Psoas muscle (tissue), 8 donors: ENCODE measurements around the gene FAM50B. TPM values are rescaled to one million over a fixed set of nuclear protein-coding genes. Genes with fewer than 3 reads are reported as not detected.
A peak's percentile ranks its signal among the peaks of the same experiment; 100 is the strongest.

Source experiments
- ATAC-seq, 4 donors: fragments of 200-7000 bp; cut with Tn5 transposase; one replicate each; pipeline ENCODE4 v1.9.1; 2020; ENCODE audit warnings: moderate library complexity in 3 of 4, mild to moderate bottlenecking in 2 of 4
- DNase-seq, 2 donors: peaks; one replicate each; pipeline ENCODE4 v3.0.0-alpha.2; 2020
- H3K27ac ChIP-seq: fragments of 200-600 bp; one replicate; pipeline ENCODE4 v1.8.0; 2022
- H3K27me3 ChIP-seq, 3 donors: fragments of 200-600 bp in 1 of 3; one replicate each; pipeline versions ENCODE4 v1.6.1 to v1.8.0; 2013 to 2022; ENCODE audit warnings: low read length in 2 of 3, mild to moderate bottlenecking in 2 of 3, moderate library complexity in 1 of 3; ENCODE audit not compliant: insufficient read depth in 3 of 3
- H3K36me3 ChIP-seq, 2 donors: fragments of 200-600 bp in 1 of 2; one replicate each; pipeline versions ENCODE4 v1.6.1 to v1.8.0; 2013 to 2022; ENCODE audit warnings: low read depth in 1 of 2, mild to moderate bottlenecking in 1 of 2, moderate library complexity in 1 of 2; ENCODE audit not compliant: insufficient read depth in 1 of 2
- H3K4me1 ChIP-seq: fragments of 200-600 bp; one replicate; pipeline ENCODE4 v1.8.0; 2022
- H3K4me3 ChIP-seq: fragments of 200-600 bp; one replicate; pipeline ENCODE4 v1.8.0; 2022; ENCODE audit warnings: mild to moderate bottlenecking
- H3K9me3 ChIP-seq: fragments of 200-600 bp; one replicate; pipeline ENCODE4 v1.8.0; 2022
- CTCF ChIP-seq: fragments of 200-600 bp; IDR thresholded peaks from one replicate; pipeline ENCODE4 v1.8.0; 2022; ENCODE audit warnings: antibody characterized with exemption
- WGBS, 3 donors: extraction: QIAGEN DNeasy Blood & Tissue Kit; methylation state at CpG; one replicate each; pipeline versions ENCODE4 v1.1.6 to v1.1.7; 2013; 5-methylcytosine and 5-hydroxymethylcytosine counted together
- intact Hi-C, 2 donors: fragments of 100-400 bp; cut with DNase I; formaldehyde crosslinking; loops; one replicate each; pipeline versions ENCODE4 v1.11.0 to v1.14.2; 2022
- polyA plus RNA-seq, 3 donors: library from polyadenylated mRNA; stranded (reverse); fragments of 200-250 nt; gene quantifications; one replicate each; pipeline ENCODE4 v1.2.3, GENCODE V29; 2013
- total RNA-seq, 4 donors: library from RNA; stranded (reverse); fragmentation: NEBNext Ultra II Directional in 2 of 4; extraction: Animal tissue kit (Norgen Biotek cat#: 25700) in 2 of 4; gene quantifications; one replicate each; pipeline versions ENCODE4 v1.2.1 to v1.2.4, GENCODE V29; 2021 to 2023
- donor health status: healthy with polysubstance abuse.
- donor health status: DM: no; HTN: no; CAD: no; lungs with moderate emphysema.
- donor health status: Bipolar disorder and iron deficiency.
- donor health status: healthy.
- donor health status: DM: yes; HTN: yes; CAD: no.
- donor health status: DM: no; HTN: no; CAD: no.
- donor health status: DM: no; HTN: no; CAD: no.
- donor health status: DM: yes; HTN: yes; CAD: no.

Gene FAM50B
- total and polyA plus RNA-seq, 7 donors, result 10.1 to 19.6 (median 11.6) TPM

GRCh38 chr6:3865463-3865862 lies 16.3 kb downstream of the FAM50B start:
- ATAC-seq (no peak), DNase-seq (no peak)
- H3K27me3 ChIP-seq, result no peaks in the 10 kb centered on the region
- 90 to 94% (median 94%) methylated on average over 3 of the region's 3 CpGs for WGBS, 3 donors
- H3K9me3 ChIP-seq, result no peaks in the 10 kb centered on the region
- no peak for TF ChIP-seq CTCF
- no peaks in the 10 kb centered on the region for H3K36me3 ChIP-seq
- intact Hi-C loops, result no loop called here
- no peaks in the 10 kb centered on the region for H3K4me1 ChIP-seq
- no peak overlapping the region for H3K27ac ChIP-seq
- H3K4me3 ChIP-seq, result no peak overlapping the region

- Histone ChIP-seq H3K4me1 (no peaks in the 10 kb centered on the region), H3K27ac (no peak overlapping the region), H3K27me3 (no peaks in the 10 kb centered on the region), H3K36me3 (no peaks in the 10 kb centered on the region), H3K9me3 (no peaks in the 10 kb centered on the region), H3K4me3 (no peak overlapping the region)
- intact Hi-C loops, result no loop called here
- DNase-seq (no peak), ATAC-seq (no peak)
- TF ChIP-seq CTCF, result no peak
- 51 to 62% (median 56%) methylated on average over 10 of the region's 10 CpGs for WGBS, 3 donors
These were observed 18.7 kb downstream of the FAM50B start for GRCh38 chr6:3867641-3868502.

GRCh38 chr6:3868544-3868943 lies 19.4 kb downstream of the FAM50B start:
- TF ChIP-seq CTCF, result no peak
- peak in 1 of 4 donors; percentile 41 for ATAC-seq
- no peaks in the 10 kb centered on the region for H3K9me3 ChIP-seq
- no peaks in the 10 kb centered on the region for H3K27me3 ChIP-seq
- intact Hi-C loops, result no loop called here
- no peak for DNase-seq
- WGBS, 3 donors, result 35 to 47% (median 46%) methylated on average over 7 of the region's 7 CpGs
- H3K36me3 ChIP-seq, result no peaks in the 10 kb centered on the region
- H3K27ac ChIP-seq, result no peak overlapping the region
- no peaks in the 10 kb centered on the region for H3K4me1 ChIP-seq
- no peak overlapping the region for H3K4me3 ChIP-seq

- no peak overlapping the region for H3K4me3 ChIP-seq
- no peaks in the 10 kb centered on the region for H3K36me3 ChIP-seq
- WGBS, 3 donors, result 90 to 97% (median 93%) methylated on average over 3 of the region's 3 CpGs
- ATAC-seq (no peak), DNase-seq (no peak)
- H3K27me3 ChIP-seq, result no peaks in the 10 kb centered on the region
- no peaks in the 10 kb centered on the region for H3K9me3 ChIP-seq
- H3K27ac ChIP-seq, result no peak overlapping the region
- no peak for TF ChIP-seq CTCF
- no peaks in the 10 kb centered on the region for H3K4me1 ChIP-seq
- intact Hi-C loops, result no loop called here
These were observed 20.1 kb downstream of the FAM50B start for GRCh38 chr6:3869284-3869631.
